Upper lobe of left lung (tissue), 4 donors: ENCODE results near the gene MINDY3.

Experiments used
- CTCF ChIP-seq, 6 experiments: fragments of 450-650 bp in 4 of 6; fragments of 200-600 bp in 2 of 6; sonication (generic) in 2 of 6; IDR thresholded peaks; one replicate each; pipeline ENCODE4 v1.5.1; 2016 to 2019; ENCODE audit warnings: antibody characterized with exemption in 6 of 6
- EP300 ChIP-seq, 4 donors: sonication (generic); formaldehyde crosslinking; IDR thresholded peaks; one replicate each; pipeline ENCODE4 v1.5.1; 2017; ENCODE audit warnings: antibody characterized with exemption in 4 of 4, control low read depth in 2 of 4
- POLR2A ChIP-seq, 4 donors: fragments of 450-650 bp; IDR thresholded peaks; one replicate each; pipeline ENCODE4 v1.5.1; 2016 to 2017; ENCODE audit warnings: antibody characterized with exemption in 4 of 4, mild to moderate bottlenecking in 2 of 4

GRCh38 chr10:15868006-15868405, 7.7 kb upstream of the MINDY3 start:
- TF ChIP-seq POLR2A (IDR thresholded peaks at IDR 0.05) (no peak), CTCF (IDR thresholded peaks at IDR 0.05) (no peak), EP300 (IDR thresholded peaks at IDR 0.05) (no peak)
